HG03378 (cell line): ENCODE data around the gene ZSWIM5.
"Not testable (repeated sequence)": the region's sequence is repeated elsewhere in the genome, so short reads cannot be mapped to it uniquely, and the experiment has no call there.

Experiments used
- ATAC-seq: cut with Tn5 transposase; IDR thresholded peaks from one replicate; pipeline ENCODE4 v1.9.1; 2021; ENCODE audit warnings: mild to moderate bottlenecking, moderate library complexity; ENCODE audit not compliant: unreplicated experiment

The ZSWIM5 gene

DNA sequence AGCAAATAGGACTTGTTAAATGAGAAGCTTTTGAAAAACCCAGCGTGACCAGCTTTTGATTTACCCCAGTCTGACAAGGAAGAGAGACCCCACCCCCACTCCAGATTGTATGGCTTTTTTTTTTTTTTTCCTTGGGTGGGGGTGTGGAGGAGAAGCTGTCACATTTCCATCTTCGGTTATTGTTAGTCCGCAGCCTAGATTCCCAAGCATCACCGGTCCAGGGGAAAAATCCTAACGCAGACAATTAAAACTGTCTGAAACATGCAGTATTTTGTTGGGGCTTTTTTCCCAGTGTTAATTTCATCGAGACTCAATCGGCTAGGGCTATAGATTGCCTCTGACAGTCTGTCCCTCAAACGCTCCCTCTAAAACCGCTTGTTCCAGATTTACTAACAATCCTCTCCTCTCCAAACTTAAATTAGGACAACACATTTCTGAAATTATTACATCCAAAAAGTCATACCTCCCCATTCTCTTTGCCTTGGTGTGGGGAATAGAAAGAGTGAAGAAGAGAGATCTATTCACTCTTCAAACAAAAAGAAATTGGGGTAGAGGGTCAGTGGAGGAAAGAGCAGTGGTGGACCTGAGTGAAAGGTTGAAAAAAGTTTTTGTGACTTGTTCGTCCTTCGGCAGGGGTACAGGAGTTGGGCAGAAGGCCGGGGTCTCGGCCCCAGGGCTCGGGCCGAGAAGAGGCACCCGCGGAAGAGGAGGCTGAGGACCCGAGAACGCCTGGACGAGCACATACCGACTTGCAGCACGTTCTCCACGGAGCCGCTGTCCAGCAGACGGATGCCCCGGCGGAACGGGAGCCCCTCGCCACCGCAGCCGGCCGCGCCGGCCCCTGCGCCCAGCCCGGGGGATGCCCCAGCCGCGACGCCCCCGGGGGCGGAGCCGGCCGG is 1.1 kb downstream of the ZSWIM5 start:
- ATAC-seq, result no peak

DNA sequence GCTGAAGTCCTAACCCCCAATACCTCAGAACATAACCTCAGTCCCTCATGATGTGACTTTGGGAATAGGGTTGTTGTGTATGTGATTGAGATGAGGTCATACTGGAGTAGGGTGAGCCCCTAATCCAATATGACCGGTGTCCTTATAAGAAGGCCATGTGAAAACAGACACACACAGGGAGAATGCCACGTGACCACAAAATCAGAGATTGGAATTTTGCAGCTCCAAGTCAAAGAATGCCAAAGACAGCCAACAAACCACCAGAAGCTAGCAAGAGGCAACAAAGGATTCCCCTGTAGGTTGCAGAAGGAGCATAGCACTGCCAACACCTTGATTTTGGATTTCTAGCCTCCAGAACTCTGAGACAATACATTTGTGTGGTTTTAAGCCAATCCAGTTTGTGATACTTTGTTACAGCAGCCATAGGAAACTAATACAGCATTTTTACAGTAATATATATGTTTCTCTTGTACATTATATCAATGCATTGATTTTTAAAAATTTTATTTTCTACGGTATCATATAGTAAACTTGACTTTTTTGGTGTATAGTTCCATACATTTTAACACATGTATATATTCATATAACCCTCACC is 5.4 kb downstream of the ZSWIM5 start:
- ATAC-seq, result no peak

DNA sequence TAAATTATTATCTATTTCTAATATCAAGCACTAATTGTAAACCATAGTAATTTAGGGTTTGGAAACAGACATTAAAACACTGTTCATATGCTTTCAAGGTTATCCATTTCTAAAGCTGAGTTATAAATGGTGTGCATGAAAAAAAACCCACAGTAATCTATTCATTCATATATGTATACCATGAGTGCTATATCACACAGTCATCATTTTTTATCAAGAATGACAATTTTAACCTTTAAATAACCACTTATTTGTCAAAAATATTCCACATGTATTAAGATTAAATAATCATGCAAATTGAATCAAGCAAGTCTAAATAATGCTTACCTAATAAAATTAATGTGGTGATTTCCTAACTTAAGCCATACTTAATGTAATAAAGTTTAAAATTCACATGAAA is 6.0 kb downstream of the ZSWIM5 start:
- no peak for ATAC-seq

DNA sequence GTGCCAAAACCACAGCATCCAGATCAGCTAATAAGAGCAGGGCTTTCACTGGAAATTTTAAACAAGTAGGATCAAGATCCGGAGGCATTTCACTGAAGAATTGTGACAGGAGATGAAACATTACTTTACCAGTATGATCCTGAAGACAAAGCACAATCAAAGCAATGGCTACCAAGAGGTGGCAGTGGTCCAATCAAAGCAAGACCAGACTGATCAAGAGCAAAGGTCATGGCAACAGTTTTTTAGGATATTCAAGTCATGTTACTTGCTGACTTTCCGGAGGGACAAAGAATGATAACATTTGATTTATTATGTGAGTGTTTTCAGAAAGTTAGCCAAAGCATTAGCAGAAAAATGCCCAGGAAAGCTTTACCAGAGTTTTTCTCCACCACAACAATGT is 8.2 kb downstream of the ZSWIM5 start:
- no peak for ATAC-seq

DNA sequence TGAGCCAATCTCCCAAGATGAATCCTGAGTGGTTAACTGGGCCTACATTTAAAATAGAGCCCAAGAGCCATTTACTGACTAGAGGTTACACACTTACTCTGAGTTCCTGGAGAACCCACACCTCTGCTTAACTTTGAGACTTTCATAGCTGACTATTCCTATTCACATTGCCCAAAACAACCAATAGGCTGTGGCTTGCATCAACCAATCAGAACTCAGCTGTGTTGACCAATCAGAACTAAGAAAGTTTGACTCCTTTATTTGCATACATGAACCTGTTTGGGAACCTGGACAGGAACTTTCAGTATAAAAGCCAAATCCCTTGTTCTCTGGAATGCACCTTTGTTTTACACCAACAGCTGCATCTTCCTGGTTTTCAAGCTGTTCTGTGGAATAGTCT is 9.5 kb downstream of the ZSWIM5 start:
- ATAC-seq, result no peak

DNA sequence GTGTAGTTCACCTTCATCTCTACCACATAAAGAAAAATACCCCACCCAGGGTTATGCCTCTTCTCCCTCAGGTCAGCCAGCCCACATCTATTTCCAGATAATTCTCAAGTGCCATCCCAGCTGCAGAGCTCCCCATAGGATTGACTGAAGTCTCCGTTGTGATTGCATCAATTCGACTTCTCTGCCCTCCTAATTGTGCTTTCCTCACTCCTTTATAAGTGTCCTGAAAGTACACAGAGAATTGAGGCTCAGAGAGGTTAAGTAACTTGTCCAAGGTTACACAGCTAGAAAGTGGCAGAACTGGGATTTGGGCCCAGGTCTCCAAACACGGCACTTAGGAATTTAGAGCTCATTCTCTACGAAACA is 15.0 kb downstream of the ZSWIM5 start:
- ATAC-seq, result no peak

DNA sequence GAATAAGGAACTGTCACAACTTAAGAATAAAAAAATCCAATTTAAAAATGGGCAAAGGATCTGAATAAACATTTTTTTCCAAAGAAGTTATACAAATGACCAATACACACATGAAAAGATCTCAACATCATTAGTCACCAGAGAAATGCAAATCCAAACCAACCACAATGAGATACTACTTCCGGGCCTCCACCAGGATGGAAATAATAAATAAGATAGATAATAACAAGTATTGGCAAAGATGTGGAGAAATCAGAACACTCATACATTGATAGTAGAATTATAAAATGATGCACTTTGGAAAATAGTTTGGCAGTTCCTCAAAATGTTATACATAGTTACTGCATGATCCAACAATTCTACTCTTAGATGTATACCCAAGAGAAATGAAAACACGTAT is 18.7 kb downstream of the ZSWIM5 start:
- no peak for ATAC-seq

DNA sequence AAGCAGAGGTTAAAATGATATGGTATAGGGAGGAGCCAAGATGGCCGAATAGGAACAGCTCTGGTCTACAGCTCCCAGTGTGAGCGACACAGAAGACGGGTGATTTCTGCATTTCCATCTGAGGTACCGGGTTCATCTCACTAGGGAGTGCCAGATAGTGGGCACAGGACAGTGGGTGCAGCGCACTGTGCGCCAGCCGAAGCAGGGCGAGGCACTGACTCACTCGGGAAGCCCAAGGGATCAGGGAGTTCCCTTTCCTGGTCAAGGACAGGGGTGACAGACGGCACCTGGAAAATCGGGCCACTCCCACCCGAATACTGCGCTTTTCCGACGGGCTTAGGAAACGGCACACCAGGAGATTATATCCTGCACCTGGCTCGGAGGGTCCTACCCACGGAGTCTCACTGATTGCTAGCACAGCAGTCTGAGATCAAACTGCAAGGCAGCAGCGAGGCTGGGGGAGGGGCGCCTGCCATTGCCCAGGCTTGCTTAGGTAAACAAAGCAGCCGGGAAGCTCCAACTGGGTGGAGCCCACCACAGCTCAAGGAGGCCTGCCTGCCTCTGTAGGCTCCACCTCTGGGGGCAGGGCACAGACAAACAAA is 26.4 kb downstream of the ZSWIM5 start:
- ATAC-seq, result not testable (repeated sequence)

DNA sequence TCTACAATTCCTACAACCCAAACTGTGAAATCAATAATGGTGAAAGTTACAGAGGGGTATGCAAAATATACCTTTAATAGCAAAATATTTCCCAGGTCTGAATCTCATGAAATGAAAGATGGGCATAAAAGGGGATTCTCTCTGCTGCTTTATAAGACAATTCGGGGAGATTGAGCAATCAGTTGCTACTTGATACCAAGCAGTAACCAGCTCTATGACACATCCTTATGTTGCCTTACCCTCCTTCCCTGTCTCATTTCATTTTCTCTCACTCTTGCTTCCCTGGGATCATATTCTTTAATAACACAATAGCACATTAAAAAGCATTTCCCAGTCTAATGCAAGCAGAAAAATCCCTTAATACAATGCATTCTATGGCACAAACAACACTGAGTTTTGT is 29.0 kb downstream of the ZSWIM5 start:
- ATAC-seq, result no peak

DNA sequence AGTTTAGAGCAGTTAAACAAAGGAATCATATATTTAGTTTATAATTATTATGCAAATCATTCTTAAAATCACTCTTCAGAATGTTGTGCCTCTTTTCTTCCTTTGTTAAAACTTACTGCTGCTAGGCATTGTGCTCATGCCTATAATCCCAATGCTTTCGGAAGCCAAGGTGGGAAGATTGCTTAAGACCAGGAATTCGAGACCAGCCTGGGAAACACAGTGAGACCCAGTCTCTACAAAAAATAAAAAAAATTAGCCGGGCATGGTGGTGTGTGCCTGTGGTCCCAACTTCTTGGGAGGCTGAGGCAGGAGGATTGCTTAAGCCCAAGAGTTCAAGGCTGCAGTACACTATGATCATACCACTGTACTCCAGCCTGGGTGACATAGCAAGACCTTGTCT is 33.6 kb downstream of the ZSWIM5 start:
- ATAC-seq, result no peak

DNA sequence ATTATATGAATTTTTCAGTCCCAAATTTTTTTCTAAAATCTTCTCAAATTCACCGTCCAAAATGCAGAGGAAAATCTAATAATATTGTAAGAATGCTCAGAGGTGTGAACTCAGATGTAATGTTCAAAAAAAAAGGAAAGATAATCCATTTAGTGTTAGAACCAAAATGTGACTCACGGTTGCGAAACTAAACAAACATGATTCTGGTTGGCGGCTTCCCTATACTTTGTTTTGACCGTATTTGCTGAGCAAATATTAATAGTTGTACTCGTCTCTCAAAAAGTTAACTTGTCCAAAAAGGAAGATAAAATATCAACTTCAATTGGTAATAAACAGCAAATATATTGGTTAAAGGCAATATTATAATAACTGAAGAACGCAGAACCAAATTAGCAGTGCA is 34.4 kb downstream of the ZSWIM5 start:
- no peak for ATAC-seq

DNA sequence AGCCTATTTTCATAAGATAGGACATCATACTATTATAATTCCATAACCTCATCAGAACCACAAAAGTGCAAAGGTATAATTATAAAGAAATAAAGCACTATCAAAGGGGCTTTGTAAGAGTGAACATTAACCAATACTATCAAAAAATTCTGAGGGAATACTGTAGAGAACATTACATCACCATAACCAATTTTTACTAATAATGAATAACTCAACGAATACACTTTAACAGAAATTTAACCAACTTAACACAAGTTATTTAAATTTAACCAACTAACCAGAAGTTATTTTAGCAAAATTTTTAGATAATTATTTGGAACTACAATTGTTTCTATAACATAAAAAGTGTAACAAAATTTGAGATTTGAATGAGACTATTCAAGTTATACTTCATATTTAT is 34.8 kb downstream of the ZSWIM5 start:
- ATAC-seq, result no peak

DNA sequence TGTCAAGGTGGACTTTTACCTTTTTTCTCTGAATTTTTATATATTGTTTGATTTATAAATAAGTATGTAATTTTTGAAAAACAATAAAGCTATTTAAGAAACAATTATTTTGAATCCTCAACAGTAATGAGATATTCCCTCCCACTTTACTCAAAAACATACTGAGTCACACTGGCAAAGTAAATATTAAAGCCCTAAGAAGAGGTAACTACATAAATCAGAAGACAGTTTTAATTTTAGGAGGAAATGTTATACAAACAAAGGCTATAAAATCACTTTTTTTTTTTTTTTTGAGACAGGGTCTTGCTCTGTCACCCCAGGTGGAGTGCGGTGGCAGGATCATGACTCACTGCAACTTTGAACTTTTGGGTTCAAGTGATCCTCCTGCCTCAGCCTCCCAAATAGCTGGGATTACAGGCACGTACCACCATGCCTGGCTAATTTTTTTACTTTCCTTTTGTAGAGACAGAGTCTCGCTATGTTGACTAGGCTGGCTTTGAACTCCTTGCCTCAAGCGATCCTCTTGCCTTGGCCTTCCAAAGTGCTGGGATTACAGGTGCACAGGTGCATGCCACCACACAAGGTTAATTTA is 36.2 kb downstream of the ZSWIM5 start:
- no peak for ATAC-seq

DNA sequence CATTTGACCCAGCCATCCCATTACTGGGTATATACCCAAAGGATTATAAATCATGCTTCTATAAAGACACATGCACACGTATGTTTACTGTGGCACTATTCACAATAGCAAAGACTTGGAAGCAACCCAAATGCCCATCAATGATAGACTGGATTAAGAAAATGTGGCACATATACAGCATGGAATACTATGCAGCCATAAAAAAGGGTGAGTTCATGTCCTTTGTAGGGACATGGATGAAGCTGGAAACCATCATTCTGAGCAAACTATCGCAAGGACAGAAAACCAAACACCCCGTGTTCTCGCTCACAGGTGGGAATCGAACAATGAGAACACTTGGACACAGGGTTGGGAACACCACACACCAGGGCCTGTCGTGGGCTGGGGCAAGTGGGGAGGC is 38.5 kb downstream of the ZSWIM5 start:
- ATAC-seq, result not testable (repeated sequence)

DNA sequence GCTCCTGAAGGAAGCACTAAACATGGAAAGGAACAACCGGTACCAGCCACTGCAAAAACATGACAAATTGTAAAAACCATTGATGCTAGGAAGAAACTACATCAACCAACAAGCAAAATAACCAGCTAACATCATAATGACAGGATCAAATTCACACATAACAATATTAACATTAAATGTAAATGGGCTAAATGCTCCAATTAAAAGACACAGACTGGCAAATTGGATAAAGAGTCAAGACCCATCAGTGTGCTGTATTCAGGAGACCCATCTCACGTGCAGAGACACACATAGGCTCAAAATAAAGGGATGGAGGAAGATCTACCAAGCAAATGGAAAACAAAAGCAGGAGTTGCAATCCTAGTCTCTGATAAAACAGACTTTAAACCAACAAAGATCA is 42.1 kb downstream of the ZSWIM5 start:
- ATAC-seq, result not testable (repeated sequence)

DNA sequence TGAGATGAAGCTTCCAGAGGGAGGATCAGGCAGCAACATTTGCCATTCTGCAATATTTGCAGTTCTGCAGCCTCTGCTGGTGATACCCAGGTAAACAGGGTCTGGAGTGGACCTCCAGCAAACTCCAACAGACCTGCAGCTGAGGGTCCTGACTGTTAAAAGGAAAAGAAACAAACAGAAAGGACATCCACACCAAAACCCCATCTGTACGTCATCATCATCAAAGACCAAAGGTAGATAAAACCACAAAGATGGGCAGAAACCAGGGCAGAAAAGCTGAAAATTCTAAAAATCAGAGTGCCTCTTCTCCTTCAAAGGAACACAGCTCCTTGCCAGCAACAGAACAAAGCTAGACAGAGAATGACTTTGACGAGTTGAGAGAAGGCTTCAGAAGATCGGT is 43.3 kb downstream of the ZSWIM5 start:
- not testable (repeated sequence) for ATAC-seq

DNA sequence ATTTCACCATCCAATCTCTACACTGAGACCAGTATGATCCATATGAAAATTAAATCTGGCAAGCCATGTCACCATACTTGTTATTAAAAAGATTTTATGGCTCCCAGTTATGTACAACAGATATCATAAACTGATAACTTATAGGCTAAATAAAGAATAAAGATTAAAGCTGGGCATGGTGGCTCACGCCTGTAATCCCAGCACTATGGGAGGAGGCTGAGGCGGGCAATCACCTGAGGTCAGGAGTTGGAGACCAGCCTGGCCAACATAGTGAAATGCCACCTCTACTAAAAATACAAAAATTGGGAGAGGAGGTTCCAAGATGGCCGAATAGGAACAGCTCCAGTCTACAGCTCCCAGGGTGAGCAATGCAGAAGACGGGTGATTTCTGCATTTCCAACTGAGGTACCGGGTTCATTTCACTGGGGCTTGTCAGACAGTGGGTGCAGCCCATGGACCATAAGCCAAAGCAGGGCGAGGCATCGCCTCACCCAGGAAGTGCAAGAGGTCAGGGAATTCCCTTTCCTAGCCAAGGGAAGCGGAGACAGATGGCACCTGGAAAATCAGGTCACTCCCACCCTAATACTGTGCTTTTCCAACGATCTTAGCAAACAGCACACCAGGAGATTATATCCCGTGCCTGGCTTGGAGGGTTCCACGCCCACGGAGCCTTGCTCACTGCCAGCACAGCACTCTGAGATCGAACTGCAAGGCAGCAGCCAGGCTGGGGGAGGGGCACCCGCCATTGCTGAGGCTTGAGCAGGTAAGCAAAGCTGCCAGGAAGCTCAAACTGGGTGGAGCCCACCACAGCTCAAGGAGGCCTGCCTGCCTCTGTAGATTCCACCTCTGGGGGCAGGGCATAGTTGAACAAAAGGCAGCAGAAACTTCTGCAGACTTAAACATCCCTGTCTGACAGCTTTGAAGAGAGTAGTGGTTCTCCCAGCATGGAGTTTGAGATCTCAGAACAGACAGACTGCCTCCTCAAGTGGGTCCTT is 44.1 kb downstream of the ZSWIM5 start:
- not testable (repeated sequence) for ATAC-seq

DNA sequence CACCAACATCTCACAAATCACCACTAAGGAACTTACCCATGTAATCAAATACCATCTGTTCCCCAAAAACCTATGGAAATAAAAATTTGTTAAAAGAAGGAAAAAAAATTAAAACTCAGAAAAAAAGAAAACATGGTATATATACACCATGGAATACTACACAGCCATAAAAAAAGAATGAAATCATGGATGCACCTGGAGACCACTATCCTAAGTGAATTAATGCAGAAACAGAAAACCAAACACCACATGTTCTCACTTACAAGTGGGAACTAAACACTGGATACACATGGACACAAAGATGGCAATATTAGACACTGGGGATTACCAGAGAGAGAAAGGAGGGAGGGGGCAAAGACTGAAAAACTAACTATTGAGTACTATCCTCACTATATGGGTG is 50.4 kb downstream of the ZSWIM5 start:
- ATAC-seq, result no peak

DNA sequence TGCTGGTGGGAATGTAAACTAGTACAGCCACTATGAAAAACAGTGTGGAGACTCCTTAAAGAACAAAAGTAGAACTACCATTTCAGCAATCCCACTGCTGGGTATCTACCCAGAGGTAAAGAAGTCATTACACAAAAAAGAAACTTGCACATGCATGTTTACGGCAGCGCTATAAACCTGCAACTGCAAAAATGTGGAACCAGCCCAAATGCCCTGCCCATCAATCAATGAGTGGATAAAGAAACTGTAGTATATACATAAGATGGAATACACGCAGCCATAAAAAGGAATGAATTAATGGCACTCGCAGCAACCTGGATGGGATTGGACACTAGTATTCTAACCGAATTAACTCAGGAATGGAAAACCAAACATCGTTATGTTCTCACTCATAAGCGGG is 51.0 kb downstream of the ZSWIM5 start:
- no peak for ATAC-seq

DNA sequence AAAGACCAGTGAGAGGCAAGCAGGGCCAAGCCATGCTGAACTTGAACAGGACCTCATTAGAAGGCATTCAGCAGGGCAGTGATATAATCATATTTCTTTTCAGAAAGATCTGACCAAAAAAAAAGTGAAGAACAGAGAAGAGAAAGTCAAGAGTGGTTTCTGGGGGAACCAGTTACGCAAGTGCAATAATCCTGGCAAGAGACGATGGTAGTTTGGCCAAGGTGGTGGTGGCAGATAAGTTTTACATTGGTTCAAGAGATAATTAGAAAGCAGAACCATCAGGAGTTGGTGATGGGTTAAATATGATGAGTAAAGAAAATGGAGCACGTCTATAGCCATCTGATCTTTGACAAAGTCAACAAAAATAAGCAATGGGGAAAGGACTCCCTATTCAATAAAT is 54.3 kb downstream of the ZSWIM5 start:
- no peak for ATAC-seq
